Type B pancreatic cell (in vitro differentiated cells): ENCODE results near the gene SETDB1. TPM values are rescaled to one million over a fixed set of nuclear protein-coding genes. Genes with fewer than 3 reads are reported as not detected.
A peak's percentile ranks its signal among the peaks of the same experiment; 100 is the strongest.

ENCODE experiments used
- DNase-seq: peaks from one replicate; pipeline ENCODE4 v3.0.0; 2021; ENCODE audit warnings: mixed read lengths; ENCODE audit not compliant: unreplicated experiment; ENCODE audit errors: extremely low spot score
- H3K27ac Mint-ChIP-seq: 2 replicates; pipeline ENCODE4 v1.8.0; 2021; ENCODE audit warnings: mild to moderate bottlenecking, mixed read lengths
- H3K27me3 Mint-ChIP-seq: 2 replicates; pipeline ENCODE4 v1.8.0; 2021; ENCODE audit warnings: mixed read lengths
- H3K36me3 Mint-ChIP-seq: 2 replicates; pipeline ENCODE4 v1.8.0; 2021; ENCODE audit warnings: mixed read lengths
- H3K4me1 Mint-ChIP-seq: one replicate; pipeline ENCODE4 v1.8.0; 2021; ENCODE audit warnings: mixed read lengths; ENCODE audit not compliant: unreplicated experiment
- H3K4me3 Mint-ChIP-seq: 2 replicates; pipeline ENCODE4 v1.8.0; 2021; ENCODE audit warnings: mild to moderate bottlenecking, mixed read lengths
- H3K9me3 Mint-ChIP-seq: 2 replicates; pipeline ENCODE4 v1.8.0; 2021; ENCODE audit warnings: mixed read lengths
- CTCF ChIP-seq: fragments of 200-600 bp; sonication (generic); conservative IDR thresholded peaks from 2 replicates; pipeline ENCODE4 v1.5.0; 2021; ENCODE audit warnings: antibody characterized with exemption, mild to moderate bottlenecking
- total RNA-seq: library from RNA; stranded (reverse); gene quantifications from 2 replicates; pipeline ENCODE4 v1.2.1, GENCODE V29; 2021; ENCODE audit warnings: low replicate concordance

The SETDB1 gene
- total RNA-seq, 1 donor from 2014 or later = 73.8 TPM

- no peaks in the 10 kb centered on the region for H3K27me3 Mint-ChIP-seq
- H3K36me3 Mint-ChIP-seq = peaks cover 72% of the 10 kb centered on the region
- H3K4me3 Mint-ChIP-seq = no peak overlapping the region
- H3K27ac Mint-ChIP-seq = peak overlapping the region; percentile 94
- DNase-seq = no peak
- H3K9me3 Mint-ChIP-seq = peaks cover 5% of the 10 kb centered on the region
- no peak for TF ChIP-seq CTCF
- no peaks in the 10 kb centered on the region for H3K4me1 Mint-ChIP-seq
Observed at GRCh38 chr1:150963321-150964163, 37.4 kb downstream of the SETDB1 start.

- peaks cover 4% of the 10 kb centered on the region for H3K9me3 Mint-ChIP-seq
- no peak for TF ChIP-seq CTCF
- no peak for DNase-seq
- no peak overlapping the region for H3K27ac Mint-ChIP-seq
- no peak overlapping the region for H3K4me3 Mint-ChIP-seq
- H3K4me1 Mint-ChIP-seq = peaks cover 4% of the 10 kb centered on the region
- peaks cover 74% of the 10 kb centered on the region for H3K36me3 Mint-ChIP-seq
- H3K27me3 Mint-ChIP-seq = no peaks in the 10 kb centered on the region
Observed at GRCh38 chr1:150964164-150964489, 38.0 kb downstream of the SETDB1 start.

- no peak overlapping the region for H3K27ac Mint-ChIP-seq
- no peaks in the 10 kb centered on the region for H3K27me3 Mint-ChIP-seq
- DNase-seq = no peak
- no peak for TF ChIP-seq CTCF
- H3K4me3 Mint-ChIP-seq = no peak overlapping the region
- peaks cover 64% of the 10 kb centered on the region for H3K36me3 Mint-ChIP-seq
- H3K9me3 Mint-ChIP-seq = no peaks in the 10 kb centered on the region
- H3K4me1 Mint-ChIP-seq = peaks cover 9% of the 10 kb centered on the region
Observed at GRCh38 chr1:150965605-150966004, 39.4 kb downstream of the SETDB1 start.

GRCh38 chr1:150966011-150966410, 39.8 kb downstream of the SETDB1 start:
- H3K9me3 Mint-ChIP-seq = no peaks in the 10 kb centered on the region

GRCh38 chr1:150967936-150968335, 41.8 kb downstream of the SETDB1 start:
- peaks cover 50% of the 10 kb centered on the region for H3K36me3 Mint-ChIP-seq
- peaks cover 32% of the 10 kb centered on the region for H3K4me1 Mint-ChIP-seq
- no peaks in the 10 kb centered on the region for H3K27me3 Mint-ChIP-seq
- no peaks in the 10 kb centered on the region for H3K9me3 Mint-ChIP-seq
- DNase-seq = no peak
- no peak overlapping the region for H3K27ac Mint-ChIP-seq
- H3K4me3 Mint-ChIP-seq = no peak overlapping the region
- no peak for TF ChIP-seq CTCF

More at GRCh38 chr1:150966011-150966410, 39.8 kb downstream of the SETDB1 start:
- Mint-ChIP-seq H3K4me3 (no peak overlapping the region), H3K4me1 (peaks cover 13% of the 10 kb centered on the region), H3K27me3 (no peaks in the 10 kb centered on the region), H3K27ac (no peak overlapping the region), H3K36me3 (peaks cover 64% of the 10 kb centered on the region)
- TF ChIP-seq CTCF = no peak
- no peak for DNase-seq
